Measurements from ENCODE around the gene PTPRT.

The PTPRT gene

DNA sequence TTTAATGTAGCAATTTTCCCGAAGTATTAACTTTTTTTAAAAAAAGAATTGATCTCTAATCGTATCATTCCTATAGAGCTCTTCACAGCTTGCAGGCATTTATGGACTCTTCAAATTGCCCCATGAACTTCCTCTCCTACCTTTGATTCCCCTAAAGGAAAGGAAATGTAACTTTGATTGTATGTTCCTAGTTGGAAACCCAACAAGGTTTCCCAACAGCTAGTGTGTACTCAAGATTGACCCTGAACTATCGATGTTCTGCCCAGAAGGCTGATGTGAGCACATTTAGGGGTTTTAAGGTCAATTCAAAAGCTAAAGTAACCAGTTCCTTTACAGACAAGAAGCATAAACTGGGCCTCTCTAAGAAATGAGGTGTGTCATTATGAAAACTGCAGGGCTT lies 491.7 kb downstream of the PTPRT start:
- DNase-seq: no peak

DNA sequence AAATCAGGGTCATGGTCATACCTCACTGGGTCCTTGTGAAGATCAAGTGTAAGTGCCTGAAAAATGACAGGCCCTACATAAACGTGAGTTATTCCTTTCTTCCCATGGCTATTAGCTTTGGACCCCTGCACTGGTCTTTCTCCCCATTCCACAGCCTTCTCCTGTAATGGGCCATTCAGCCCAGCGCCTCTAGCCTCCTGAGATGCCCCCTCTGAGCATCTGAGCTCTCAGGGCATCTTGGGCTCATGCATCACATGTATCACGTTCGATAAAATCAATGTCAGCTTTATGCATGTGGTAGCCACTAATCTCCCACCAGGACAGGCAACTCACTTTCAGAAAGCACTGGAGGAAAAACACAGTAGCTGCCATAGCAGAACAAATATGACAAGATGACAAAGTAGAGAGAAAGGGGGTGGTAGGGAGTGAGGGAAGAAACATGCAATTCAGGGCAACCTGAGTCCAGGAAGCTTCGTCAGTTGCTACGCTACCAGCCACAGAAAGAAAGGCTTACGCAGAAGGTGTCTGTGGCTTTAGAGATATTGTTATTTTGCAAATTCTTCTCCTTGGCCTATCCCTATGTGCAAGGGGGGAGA lies 498.8 kb downstream of the PTPRT start:
- DNase-seq: peak; percentile 31

DNA sequence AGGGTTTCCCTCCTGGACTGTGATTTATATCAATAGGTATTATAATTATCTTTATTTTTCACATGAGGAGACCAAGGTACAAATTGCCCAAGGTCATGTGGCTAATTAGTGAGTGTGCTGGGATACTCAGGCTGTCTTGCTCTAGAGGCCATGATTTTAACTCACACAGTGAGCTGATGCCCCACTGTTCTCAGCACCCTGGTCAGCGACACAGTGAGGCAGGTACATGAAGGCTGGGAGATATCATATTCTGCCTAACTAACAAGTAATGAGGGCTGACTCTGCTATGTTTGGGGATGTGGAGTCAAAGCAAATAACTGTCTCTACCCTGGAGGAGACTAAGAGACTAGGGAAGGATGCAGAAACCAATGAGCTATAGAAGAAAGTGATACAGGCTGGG lies 501.1 kb downstream of the PTPRT start:
- DNase-seq: no peak

DNA sequence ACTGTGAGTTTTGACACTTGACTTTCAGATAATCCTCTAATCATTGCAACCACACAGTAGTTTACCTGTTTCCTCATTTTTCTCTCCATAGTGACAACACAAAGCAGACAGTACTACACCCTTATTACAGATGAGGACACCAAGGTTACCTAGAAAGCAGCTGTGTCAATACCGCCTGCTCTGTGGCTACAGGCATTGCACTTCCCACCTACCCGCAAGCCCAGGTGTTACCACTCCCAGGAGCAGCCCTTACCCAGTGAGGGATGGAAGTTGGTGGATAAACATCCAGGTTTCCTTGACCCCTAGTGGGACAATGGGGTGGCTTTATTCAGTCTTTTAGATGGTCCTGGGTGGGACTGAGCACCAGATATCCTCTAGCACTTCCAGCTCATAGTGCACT lies 503.6 kb downstream of the PTPRT start:
- DNase-seq: no peak

DNA sequence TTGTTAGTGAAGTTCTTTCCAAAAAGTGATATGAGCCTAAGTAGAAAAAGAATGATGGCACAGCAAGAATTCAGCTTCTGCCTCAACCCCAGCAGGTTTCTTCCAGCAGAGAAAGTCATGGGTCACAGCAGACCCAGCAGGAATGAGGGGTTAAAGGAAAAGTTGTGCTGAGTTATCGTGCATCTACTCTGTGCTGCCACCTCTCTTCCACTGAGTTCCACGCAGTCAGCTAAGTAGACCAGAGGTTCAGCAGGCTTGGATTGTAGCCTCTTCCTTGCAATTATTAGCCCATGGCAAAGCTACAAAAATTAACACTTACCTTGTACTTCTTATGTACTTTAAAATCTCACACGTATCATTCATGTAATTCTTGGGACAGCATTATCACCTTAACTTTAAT lies 510.8 kb downstream of the PTPRT start:
- DNase-seq: no peak

DNA sequence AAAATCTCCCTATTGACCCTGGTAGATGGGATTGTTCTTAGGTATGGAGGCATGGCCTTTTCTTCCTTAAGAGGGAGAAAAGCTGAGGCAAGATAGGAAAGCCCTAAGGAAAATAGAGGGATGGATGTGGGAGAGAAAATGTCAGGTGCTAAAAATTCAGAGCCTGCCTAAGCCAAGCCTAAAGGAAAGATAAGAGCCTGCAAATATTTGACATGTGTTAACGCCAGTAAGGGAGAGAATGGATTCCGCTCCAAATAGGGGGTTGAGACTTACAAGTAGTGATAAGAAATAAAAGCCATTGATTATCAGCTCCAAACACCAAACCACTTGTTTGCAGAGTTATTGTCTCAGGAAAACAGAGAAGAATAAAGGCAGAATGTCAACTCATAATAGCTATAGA lies 533.6 kb downstream of the PTPRT start:
- DNase-seq: no peak

DNA sequence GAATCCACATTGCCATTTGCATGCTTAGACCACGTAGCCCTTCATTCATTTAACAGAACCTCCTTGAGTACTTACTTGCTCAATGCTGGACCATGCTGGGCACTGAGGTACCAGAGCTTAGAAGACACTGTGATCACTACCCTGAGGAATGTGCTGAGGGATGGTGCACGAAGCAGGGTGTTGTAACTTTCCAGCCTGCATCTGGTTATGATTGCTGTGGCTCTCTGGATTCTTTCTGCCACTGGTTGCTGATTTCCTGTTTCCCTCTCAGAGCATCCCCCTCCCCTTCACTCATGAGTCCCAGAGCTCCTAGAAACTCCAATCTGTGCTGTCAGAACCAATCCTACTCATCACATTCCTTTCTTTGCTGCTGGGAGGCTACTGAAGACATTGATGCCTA lies 537.4 kb downstream of the PTPRT start:
- peak; percentile 42 for DNase-seq

DNA sequence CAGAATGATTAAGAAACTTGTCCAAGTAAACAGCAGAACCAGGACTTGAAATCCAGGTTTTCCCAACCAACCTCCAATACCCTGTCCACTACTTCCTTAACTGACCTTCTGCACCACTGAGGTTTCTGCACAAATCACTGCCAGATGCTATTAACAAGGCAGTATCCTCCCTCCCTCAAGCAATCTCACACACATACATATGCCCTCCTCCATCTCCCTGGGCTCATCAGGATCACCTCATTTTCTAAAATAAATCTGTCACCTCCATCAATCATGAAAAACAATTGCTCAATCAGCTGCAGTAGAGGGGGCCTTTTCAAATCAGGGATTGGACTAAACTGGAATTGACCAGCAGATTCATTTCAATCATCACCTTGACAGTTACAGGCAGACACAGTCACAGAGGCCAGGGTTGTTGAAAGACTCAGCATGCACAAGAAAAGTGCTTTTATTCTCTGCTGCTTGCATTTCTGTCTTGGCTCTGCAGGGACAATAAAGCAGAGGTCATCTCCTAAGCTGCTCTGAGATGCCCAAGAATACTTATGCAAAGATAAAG lies 539.4 kb downstream of the PTPRT start:
- no peak for DNase-seq

DNA sequence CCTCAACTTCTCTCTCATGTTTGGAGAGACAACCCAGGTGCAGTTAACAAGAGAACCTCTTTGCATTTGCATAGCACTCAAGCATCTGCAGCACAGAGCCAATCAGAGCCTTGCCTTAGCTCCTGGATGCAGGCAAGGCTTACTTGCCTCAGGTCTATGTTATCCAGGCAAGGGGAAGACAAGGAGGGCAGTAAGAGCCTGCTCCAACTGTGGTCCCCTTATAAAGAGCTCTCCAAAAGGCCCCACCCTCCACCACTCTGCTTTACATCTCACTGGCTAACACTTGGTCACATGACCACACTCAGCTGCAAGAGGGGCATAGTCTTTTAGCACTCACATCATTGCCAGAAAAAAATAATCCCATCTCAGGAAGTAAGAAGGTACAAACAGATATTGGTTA lies 540.0 kb downstream of the PTPRT start:
- DNase-seq: no peak

DNA sequence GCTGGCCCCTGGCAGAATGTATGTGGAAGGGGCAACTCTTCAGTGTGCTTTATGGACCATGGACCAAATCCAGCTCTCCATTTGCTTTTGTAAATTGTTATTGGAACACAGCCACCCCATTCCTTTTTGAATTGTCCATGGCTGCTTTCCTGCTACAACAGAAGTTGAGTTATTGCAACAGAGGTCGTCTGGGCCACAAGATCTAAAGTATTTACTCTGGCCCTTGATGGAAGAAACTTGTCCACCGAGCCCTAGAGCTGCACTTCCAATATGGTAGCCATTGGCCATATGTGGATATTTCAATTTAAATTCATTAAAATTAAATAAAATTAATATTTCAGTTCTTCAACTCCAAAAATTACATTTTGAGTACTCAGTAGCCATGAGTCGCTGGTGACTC lies 543.5 kb downstream of the PTPRT start:
- no peak for DNase-seq

DNA sequence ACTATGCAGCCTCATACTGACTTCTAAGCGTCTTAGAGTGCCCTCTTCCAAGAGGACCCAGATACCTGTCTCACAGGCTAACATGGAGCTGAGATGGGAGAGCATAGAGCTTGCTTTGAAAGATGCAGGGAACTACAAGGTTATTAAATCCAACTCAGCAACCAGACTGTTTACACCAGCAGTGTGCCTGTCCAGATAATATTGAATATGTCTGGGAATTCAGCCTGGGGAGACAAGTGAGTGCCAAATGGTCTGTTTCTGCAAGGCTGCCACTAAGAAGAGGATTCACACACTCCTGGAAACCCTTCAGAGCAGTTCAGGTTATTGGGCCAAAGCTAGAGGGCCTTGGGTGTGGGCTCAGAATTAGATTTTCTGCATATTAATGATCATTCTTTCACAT lies 547.8 kb downstream of the PTPRT start:
- no peak for DNase-seq

DNA sequence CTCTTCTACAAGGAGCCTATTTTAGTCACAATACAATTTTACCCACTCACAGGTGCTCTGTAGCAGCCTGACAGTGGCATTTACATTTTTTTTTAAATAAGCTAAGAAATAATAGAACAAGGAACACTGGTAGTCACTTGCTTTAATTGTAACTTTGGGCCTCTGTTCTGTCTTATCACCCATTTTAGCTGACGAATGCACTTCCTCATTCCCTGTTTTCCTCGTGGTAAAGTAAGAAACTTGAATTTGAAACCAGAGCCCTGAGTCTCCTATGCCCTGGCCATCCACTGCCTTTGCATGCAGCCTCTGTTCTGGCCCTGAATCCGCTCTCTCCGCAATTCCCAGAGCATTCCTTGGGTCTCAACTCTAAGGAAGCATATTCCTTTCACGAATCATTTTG lies 550.6 kb downstream of the PTPRT start:
- no peak for DNase-seq

DNA sequence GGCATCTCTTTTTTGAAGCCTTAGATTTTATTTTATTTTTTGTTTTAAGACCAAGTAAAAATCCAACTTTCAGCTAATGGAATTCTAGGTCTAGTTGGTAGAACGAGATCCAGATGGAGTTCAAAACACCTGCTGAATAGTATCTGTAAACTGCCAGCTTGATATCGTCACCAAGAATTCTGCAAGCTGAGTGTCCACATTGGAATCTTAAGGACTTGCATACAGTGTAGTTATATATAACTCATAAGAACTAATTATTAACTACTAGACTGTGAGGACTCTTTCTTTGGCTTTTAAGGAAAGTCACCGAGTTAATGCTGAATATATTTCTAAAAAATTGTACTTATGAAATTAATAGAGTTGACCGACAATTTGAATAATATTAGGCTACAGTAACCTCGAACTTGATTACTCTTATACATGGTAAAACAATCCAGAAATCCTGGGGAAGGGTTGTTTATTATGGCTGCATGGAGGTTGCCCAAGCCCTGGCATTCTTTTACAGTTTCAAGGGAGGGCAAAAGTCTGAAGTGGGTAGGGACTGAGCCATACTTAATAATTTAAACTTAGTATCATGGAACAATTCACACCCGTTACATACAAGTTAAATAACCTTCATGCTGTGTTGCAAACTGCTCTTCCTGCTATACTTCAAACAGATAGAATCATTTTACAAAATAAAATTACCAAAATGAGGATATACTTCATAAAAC lies 553.9 kb downstream of the PTPRT start:
- DNase-seq: no peak

DNA sequence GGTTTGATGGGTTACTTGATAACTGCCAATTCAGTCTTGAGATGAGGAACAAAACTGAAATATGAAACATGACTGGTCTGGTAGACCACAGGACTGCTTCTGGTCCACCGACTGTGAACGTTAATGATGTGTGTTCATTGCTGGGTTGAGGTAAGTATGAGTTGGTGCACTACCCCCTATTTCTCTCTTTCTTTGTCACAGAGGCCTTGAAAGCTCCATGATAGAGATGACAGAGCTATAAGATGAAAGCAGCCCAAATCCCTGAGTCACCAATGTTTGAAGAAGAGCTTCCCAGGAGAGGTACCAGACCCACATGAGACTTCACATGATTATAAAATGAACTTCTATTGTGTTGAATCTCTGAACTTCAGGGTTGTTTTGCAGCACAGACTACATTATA lies 555.5 kb downstream of the PTPRT start:
- no peak for DNase-seq

DNA sequence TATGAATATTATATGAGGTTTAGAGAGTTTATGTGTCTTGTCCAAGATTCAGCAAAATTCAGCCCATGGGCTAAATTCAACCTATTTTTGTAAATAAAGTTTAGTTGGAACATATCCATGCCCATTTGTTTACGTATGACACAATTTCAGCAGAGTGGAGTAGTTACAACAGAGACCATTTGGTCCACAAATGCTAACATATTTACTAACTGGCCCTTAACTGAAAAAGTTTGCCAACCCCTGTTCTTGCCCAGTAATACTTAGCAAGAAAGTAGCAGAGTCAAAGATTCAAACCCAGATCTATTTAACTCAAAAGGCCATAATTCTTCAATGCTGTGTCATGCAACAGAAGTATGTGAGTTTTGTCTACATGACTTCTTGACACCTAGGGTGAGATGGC lies 561.0 kb downstream of the PTPRT start:
- DNase-seq: no peak

DNA sequence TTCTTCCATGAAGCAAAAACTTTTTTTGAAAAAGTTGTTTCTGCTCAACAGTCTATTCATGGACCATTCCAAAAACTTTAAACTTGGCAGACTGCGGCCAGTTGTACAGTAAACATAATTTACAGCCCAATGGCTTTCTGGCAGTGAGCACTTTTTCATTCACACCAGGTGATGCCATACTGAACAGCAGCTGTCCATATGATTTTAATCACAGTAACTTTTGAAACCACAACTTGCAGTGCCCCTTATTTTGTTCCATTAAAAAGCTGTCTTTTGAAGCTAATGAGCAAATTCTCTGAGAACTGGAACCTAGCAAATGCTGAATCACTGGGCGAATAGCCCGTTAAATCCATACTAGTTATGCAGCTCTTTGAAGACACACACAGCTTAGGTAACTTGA lies 576.6 kb downstream of the PTPRT start:
- no peak for DNase-seq

DNA sequence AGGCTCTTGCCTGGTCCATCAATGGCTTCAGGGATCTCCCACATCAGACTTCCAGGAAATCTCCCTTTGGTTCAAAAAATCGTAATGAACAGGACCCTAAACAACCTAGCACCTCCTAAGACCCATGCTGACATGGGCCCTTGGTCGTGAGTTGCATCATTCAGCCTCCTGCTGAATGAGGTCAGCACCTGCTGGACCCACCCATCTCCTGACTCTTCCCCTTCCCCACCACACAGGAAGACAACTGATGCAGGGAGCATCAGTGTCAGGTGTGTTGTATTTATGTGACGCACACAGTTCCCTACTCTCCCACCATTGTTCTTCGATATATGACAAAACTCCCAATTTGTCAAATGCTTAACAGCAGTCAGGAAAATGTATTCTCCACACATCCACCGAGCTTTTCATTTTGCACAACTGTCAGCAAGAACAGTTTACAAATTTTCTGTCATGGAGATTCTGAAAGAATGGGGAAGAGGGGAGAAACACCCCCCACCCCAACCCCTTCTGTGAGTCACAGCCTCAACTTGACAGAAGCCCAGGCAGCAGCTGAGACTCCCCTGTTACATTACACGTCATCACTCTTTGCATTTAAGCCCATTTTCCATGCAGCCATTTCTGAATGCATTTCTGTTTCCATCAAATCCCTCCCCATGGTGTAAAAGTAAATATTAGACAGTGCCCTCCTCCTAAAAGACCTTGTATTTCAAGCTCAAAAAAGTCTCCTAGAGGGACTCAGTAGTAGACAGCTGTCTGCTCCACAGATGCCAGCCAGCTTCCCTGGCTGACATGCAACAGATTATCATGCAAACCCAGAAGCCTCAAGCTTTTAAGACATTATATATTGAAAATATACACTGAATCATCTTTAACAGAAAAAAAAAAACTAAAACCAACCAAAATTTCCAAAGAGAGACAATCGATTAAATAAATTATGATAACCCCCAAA lies 577.5 kb downstream of the PTPRT start:
- no peak for DNase-seq

DNA sequence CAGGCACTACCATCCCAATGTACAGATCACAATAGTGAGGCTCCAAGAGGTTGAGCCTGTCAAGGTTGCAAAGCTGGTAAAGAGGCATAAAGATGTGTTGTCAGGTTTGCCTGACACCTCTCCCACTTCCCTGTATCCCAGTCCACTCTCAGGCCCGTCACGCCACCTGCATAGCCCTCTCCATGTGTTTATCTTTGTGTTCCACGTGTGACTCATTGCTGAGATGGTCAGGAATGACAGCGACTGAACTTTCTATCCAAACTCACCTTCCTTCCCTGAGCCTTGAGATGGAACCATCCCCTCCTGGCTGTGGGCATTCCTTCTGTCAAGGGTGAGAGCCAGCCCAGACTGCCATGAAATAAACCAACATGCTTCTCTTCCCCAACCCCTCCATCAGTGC lies 578.3 kb downstream of the PTPRT start:
- DNase-seq: no peak

DNA sequence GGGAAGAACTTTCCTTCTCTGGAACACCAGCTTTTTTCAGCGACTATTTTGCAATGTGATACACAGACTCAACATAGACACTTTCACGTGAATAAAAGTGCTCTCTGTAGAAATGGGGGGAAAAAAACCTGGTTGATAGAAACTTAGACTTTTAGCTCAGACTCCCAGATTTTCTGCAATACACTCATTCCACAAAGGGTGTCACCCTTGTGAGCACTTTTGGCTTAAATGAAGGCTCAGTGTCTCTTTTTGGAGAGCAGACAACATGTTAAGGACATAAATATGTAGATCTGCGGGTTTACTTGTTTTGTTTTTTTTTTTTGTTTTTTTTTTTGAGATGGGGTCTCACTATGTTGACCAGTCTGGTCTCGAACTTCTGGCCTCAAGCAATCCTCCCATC lies 579.6 kb downstream of the PTPRT start:
- no peak for DNase-seq

DNA sequence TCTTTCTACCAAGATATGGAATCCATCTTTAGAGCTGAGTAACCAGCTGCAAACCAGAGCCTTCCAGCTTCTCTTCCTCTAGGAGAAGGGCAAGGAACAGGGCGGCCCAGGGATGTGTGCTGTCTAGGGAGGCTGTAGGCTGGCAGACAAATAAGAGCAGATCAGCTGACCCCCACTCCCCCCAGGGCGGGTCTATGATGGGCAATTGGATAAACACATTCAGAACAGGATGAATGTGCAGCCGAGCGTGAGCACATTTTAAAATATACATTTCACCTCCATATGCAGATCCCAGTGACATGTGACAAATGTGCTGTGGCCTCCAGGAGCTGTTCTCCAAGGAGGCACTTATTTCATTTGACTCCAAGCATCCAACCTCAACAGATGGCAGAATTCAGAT lies 580.1 kb downstream of the PTPRT start:
- DNase-seq: peak; percentile 30

DNA sequence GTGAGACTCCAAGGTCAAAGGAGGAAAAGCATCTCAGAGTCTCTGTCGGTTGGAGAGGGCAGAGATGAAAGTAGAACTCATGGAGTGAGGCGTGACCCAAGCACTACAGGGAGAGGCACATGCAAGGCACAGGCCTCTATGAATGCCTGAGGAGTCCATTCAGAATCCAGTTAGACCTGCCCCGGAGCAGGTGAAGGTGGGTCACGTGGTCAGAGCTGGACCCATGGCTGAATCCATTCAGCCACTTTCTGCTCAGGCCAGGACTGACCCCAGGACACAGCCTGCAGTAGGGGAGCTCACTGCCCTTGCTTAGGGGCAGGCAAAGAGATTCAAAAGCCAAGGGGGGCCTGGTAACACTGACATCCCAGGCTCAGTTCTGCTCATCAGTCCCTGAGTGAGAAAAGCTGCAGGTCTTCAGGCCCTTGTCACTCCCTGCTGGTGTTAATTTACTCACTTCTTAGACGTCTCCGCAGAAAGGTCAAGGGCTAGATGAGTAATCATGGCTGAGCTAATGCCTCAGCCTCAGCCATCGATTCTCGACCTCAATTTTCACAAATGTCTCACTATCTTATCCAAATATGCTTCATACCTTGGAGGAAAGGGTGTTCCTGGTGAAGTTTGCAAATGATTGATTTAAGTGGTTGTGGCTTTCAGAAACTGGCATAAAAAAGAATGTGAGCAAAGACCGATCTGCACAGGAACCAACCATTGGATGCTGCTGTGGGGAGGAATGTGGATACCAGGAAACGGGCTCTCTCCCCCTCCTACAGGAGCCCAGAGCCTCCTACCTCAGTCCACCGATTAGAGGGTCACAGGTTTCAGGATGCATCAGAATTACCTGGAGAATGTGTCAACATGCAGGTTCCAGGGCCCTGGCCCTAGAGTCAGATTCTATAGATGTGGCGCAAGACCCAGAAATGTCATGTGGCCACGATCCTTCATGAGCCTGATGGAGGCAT lies 584.4 kb downstream of the PTPRT start:
- no peak for DNase-seq

DNA sequence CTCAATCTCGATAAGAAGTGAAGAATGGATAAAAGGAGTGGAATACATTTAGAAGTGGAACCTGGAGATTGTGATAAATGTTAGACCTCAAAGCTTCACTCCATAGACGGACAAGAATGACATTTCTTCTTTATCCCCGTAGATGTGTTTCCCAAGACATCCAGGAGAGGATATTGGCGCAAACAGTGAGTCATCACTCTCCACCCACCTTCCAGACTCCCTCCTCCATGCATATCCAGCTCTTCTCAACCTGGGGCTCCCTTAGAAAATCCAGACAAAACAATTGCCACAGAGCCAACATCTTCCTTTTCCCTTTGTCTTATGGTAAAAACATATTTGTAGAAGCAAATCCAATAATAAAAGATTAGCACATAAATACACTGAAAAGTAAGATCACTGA lies 586.1 kb downstream of the PTPRT start:
- no peak for DNase-seq

All from retina (tissue), 1 donor.